SK-N-MC (cell line): ENCODE results near the gene CCDC27.

Experiments
- EZH2 ChIP-seq: fragments of 200-600 bp; sonication (generic); IDR thresholded peaks from one replicate; pipeline ENCODE4 v1.6.1; 2017; ENCODE audit warnings: antibody characterized with exemption
- POLR2AphosphoS5 ChIP-seq: IDR thresholded peaks from 2 replicates; pipeline ENCODE4 v1.6.1; 2012; ENCODE audit warnings: mild to moderate bottlenecking, low read depth, low read length, borderline replicate concordance

DNA sequence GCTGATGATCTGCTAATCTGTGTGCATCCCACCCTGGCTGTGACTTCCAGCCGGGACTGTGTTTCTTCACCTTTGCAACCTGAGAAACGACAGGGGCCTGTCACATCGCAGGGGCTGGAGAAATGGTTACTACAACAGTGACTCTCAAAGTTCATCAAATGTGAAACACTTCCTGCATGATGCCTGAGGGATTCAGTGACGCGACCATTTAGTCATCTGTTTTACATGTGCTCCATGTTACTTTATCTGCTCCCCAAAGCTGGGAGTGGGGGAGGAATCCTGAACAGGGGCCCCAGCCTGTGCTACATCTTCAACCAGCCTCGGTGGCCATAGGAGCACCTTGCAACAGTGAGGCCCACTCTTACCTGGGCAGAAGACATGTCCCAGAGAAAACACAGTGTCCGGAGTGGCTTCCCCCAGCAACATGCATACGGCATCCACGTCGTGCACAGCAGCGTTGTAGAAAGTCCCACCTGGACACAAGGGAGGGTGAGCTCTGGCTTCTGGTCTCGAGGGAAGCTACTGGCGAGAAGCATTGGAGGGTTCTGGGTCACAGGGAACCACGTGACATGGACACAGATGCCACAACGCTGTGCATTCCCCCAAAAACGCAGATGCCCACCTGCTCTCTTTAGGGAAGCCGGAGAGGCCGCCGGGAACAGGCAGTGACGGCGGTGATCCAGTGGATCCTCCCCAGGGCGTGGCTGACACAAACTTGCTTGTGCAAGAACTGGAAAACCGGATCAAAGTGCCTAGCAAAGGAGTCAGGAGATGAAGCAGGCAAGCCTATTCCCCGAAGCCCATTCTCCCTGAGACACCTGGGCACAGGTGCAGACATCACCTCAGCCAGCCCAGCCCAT is 9.6 kb upstream of the CCDC27 start:
- TF ChIP-seq POLR2AphosphoS5 (no peak), EZH2 (no peak)
